HUDEP-2 (cell line): ENCODE data around the gene PDSS2.
"Not testable (repeated sequence)": the region's sequence is repeated elsewhere in the genome, so short reads cannot be mapped to it uniquely, and the experiment has no call there.

Source experiments
- DNase-seq, 76 experiments: peaks; one replicate each; lab custom pipeline; 2025; ENCODE audit not compliant: unreplicated experiment in 76 of 76; lab: John Stamatoyannopoulos, UW

The PDSS2 gene

GRCh38 chr6:107329063-107329860 is 130.1 kb downstream of the PDSS2 start:
- no peak for DNase-seq

- no peak for DNase-seq
Observed at GRCh38 chr6:107328081-107328480, 131.3 kb downstream of the PDSS2 start.

- no peak for DNase-seq
Observed at GRCh38 chr6:107323133-107323785, 136.1 kb downstream of the PDSS2 start.

- no peak for DNase-seq
Observed at GRCh38 chr6:107321793-107322192, 137.6 kb downstream of the PDSS2 start.

GRCh38 chr6:107319906-107320530 is 139.3 kb downstream of the PDSS2 start:
- no peak for DNase-seq

- peak in 58 of 76 experiments; percentile 7 to 69 (median 42) for DNase-seq
Observed at GRCh38 chr6:107318100-107318736, 141.1 kb downstream of the PDSS2 start.

GRCh38 chr6:107315114-107315513 is 144.2 kb downstream of the PDSS2 start:
- no peak for DNase-seq

- no peak for DNase-seq
Observed at GRCh38 chr6:107314531-107314939, 144.8 kb downstream of the PDSS2 start.

GRCh38 chr6:107313776-107314175 is 145.6 kb downstream of the PDSS2 start:
- DNase-seq, result no peak

GRCh38 chr6:107310362-107310761 is 149.0 kb downstream of the PDSS2 start:
- DNase-seq, result no peak

GRCh38 chr6:107308677-107309076 is 150.7 kb downstream of the PDSS2 start:
- DNase-seq, result no peak

- DNase-seq, result peak in 57 of 76 experiments; percentile 8 to 84 (median 52)
Observed at GRCh38 chr6:107305994-107306393, 153.4 kb downstream of the PDSS2 start.

- DNase-seq, result no peak
Observed at GRCh38 chr6:107305391-107305790, 154.0 kb downstream of the PDSS2 start.

- DNase-seq, result no peak
Observed at GRCh38 chr6:107304421-107305025, 154.8 kb downstream of the PDSS2 start.

- no peak for DNase-seq
Observed at GRCh38 chr6:107293350-107293749, 166.0 kb downstream of the PDSS2 start.

GRCh38 chr6:107292715-107293271 is 166.6 kb downstream of the PDSS2 start:
- DNase-seq, result peak in 44 of 76 experiments; percentile 5 to 78 (median 38)

- no peak for DNase-seq
Observed at GRCh38 chr6:107290491-107290890, 168.9 kb downstream of the PDSS2 start.

GRCh38 chr6:107289258-107289657 is 170.1 kb downstream of the PDSS2 start:
- not testable (repeated sequence) for DNase-seq

GRCh38 chr6:107285683-107286082 is 173.7 kb downstream of the PDSS2 start:
- DNase-seq, result not testable (repeated sequence)

- DNase-seq, result peak in 38 of 76 experiments; percentile 8 to 68 (median 39)
Observed at GRCh38 chr6:107284805-107285204, 174.6 kb downstream of the PDSS2 start.
